Esophagus muscularis mucosa (tissue), 4 donors: ENCODE measurements around the gene ERH.

Experiments
- CTCF ChIP-seq, 3 experiments: fragments of 200-600 bp in 2 of 3; fragments of 450-650 bp in 1 of 3; sonication (generic) in 2 of 3; IDR thresholded peaks; one replicate each; pipeline ENCODE4 v1.5.1; 2017 to 2019; ENCODE audit warnings: antibody characterized with exemption in 3 of 3, mild to moderate bottlenecking in 2 of 3, moderate library complexity in 1 of 3
- EP300 ChIP-seq: sonication (generic); formaldehyde crosslinking; IDR thresholded peaks from one replicate; pipeline ENCODE4 v1.6.1; 2017; ENCODE audit warnings: antibody characterized with exemption
- POLR2A ChIP-seq: fragments of 450-650 bp; IDR thresholded peaks from one replicate; pipeline ENCODE4 v1.6.1; 2017; ENCODE audit warnings: antibody characterized with exemption, moderate library complexity, mild to moderate bottlenecking, low read depth
- POLR2AphosphoS5 ChIP-seq, 2 donors: sonication (generic); formaldehyde crosslinking; IDR thresholded peaks; one replicate each; pipeline ENCODE4 v1.6.1; 2017; ENCODE audit warnings: antibody characterized with exemption in 2 of 2

DNA sequence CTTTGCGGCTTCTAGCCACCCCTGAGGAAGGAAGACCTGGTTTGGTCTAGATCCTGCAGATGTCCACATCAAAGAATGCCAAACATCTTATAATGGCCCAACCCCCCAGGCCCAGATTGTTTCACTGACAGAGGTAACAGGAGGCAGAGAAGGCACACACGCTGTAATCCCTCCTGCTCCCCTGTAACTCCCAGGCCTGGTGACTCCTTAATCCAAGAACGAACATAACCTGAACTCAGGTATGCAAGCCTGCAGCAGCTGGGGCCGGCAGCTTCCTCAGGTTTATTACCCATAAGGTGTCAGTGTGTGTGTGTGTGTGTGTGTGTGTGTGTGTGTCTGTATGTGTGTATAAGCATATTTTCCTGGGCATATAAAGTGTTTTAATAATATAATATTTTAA lies 52.7 kb downstream of the ERH start:
- TF ChIP-seq CTCF (IDR thresholded peaks at IDR 0.05) (no peak), POLR2A (no peak), POLR2AphosphoS5 (IDR thresholded peaks at IDR 0.05) (no peak), EP300 (no peak)
